Esophagus squamous epithelium (tissue), 4 donors: ENCODE data around the gene HOXB8.

ENCODE experiments used
- CTCF ChIP-seq, 6 experiments: fragments of 450-650 bp in 4 of 6; fragments of 200-600 bp in 2 of 6; sonication (generic) in 2 of 6; IDR thresholded peaks; one replicate each; pipeline ENCODE4 v1.5.1; 2016 to 2019; ENCODE audit warnings: antibody characterized with exemption in 6 of 6, mild to moderate bottlenecking in 4 of 6, moderate library complexity in 4 of 6
- POLR2A ChIP-seq, 4 donors: fragments of 450-650 bp; IDR thresholded peaks; one replicate each; pipeline ENCODE4 v1.6.1; 2017; ENCODE audit warnings: antibody characterized with exemption in 4 of 4, mild to moderate bottlenecking in 4 of 4, moderate library complexity in 3 of 4

DNA sequence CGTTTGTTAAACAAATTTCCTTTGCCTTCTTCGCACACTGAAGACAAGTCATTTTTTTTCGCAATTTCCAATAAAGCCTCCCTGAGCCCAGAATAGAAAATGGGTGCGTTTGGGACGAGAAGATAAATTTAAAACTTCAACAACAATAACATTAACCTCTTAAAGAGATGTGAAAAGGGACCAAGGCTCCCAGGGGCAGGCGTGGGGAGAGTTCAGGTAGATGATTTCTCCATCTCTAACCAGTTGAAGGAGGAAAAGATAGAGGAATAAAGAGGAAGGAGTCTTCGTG, 35.7 kb downstream of the HOXB8 start:
- TF ChIP-seq CTCF (IDR thresholded peaks at IDR 0.05) (no peak), POLR2A (IDR thresholded peaks at IDR 0.05) (no peak)
